ENCODE results near the gene ADISSP. TPM values are rescaled to one million over a fixed set of nuclear protein-coding genes. Genes with fewer than 3 reads are reported as not detected.

The ADISSP gene
- total RNA-seq, 1 experiment from 2014 or later, result 27.3 TPM

GRCh38 chr20:3751305-3751674, 16.3 kb downstream of the ADISSP start:
- TF ChIP-seq CTCF (IDR thresholded peaks at IDR 0.05; ENCODE audit: unreplicated experiment), result no peak
- no peak overlapping the region for H3K4me3 Mint-ChIP-seq (ENCODE audit: low read depth, unreplicated experiment)
- DNase-seq, result no peak
- intact Hi-C loops (cut with micrococcal nuclease; ENCODE audit: unreplicated experiment), result no loop called here
- H3K9me3 Mint-ChIP-seq (ENCODE audit: low read depth, unreplicated experiment), result no peaks in the 10 kb centered on the region
- BruUV-seq (replicated peaks), result no TSS peak
- peaks cover 16% of the 10 kb centered on the region for H3K27me3 Mint-ChIP-seq (ENCODE audit: unreplicated experiment)
- CTCF ChIA-PET, result interaction anchor here (0.8 to 0.9 kb wide), 2 partner anchors 14 to 16 kb away, joined by 4 read pairs; partner anchors contain the start of gene ADISSP
- peaks cover 10% of the 10 kb centered on the region for H3K4me1 Mint-ChIP-seq (ENCODE audit: low read depth, unreplicated experiment)
- H3K27ac Mint-ChIP-seq (ENCODE audit: unreplicated experiment), result no peak overlapping the region
- peaks cover 14% of the 10 kb centered on the region for H3K36me3 Mint-ChIP-seq (ENCODE audit: insufficient read depth, unreplicated experiment)

GRCh38 chr20:3749689-3750531, 17.6 kb downstream of the ADISSP start:
- Mint-ChIP-seq H3K9me3 (ENCODE audit: low read depth, unreplicated experiment) (no peaks in the 10 kb centered on the region), H3K27me3 (ENCODE audit: unreplicated experiment) (peaks cover 30% of the 10 kb centered on the region), H3K4me3 (ENCODE audit: low read depth, unreplicated experiment) (no peak overlapping the region), H3K27ac (ENCODE audit: unreplicated experiment) (no peak overlapping the region), H3K36me3 (ENCODE audit: insufficient read depth, unreplicated experiment) (peaks cover 14% of the 10 kb centered on the region), H3K4me1 (ENCODE audit: low read depth, unreplicated experiment) (peaks cover 12% of the 10 kb centered on the region)
- intact Hi-C loops (cut with micrococcal nuclease; ENCODE audit: unreplicated experiment), result no loop called here
- DNase-seq, result peak; percentile 29
- CTCF ChIA-PET, result no interaction called here
- peak; percentile 67 for TF ChIP-seq CTCF (IDR thresholded peaks at IDR 0.05; ENCODE audit: unreplicated experiment)
- BruUV-seq (replicated peaks), result no TSS peak

- H3K27ac Mint-ChIP-seq (ENCODE audit: unreplicated experiment), result no peak overlapping the region
- H3K4me3 Mint-ChIP-seq (ENCODE audit: low read depth, unreplicated experiment), result no peak overlapping the region
- BruUV-seq (replicated peaks), result no TSS peak
- intact Hi-C loops (cut with micrococcal nuclease; ENCODE audit: unreplicated experiment), result no loop called here
- no peak for DNase-seq
- TF ChIP-seq CTCF (IDR thresholded peaks at IDR 0.05; ENCODE audit: unreplicated experiment), result no peak
- H3K36me3 Mint-ChIP-seq (ENCODE audit: insufficient read depth, unreplicated experiment), result peaks cover 14% of the 10 kb centered on the region
- H3K9me3 Mint-ChIP-seq (ENCODE audit: low read depth, unreplicated experiment), result peaks cover 3% of the 10 kb centered on the region
- CTCF ChIA-PET, result no interaction called here
- H3K4me1 Mint-ChIP-seq (ENCODE audit: low read depth, unreplicated experiment), result peaks cover 19% of the 10 kb centered on the region
- H3K27me3 Mint-ChIP-seq (ENCODE audit: unreplicated experiment), result peaks cover 37% of the 10 kb centered on the region
Measured at GRCh38 chr20:3749087-3749688, 18.4 kb downstream of the ADISSP start.

GRCh38 chr20:3748073-3748472, 19.5 kb downstream of the ADISSP start:
- no peak for TF ChIP-seq CTCF (IDR thresholded peaks at IDR 0.05; ENCODE audit: unreplicated experiment)
- intact Hi-C loops (cut with micrococcal nuclease; ENCODE audit: unreplicated experiment), result no loop called here

More at GRCh38 chr20:3748073-3748472, 19.5 kb downstream of the ADISSP start:
- Mint-ChIP-seq H3K27me3 (ENCODE audit: unreplicated experiment) (peaks cover 42% of the 10 kb centered on the region), H3K9me3 (ENCODE audit: low read depth, unreplicated experiment) (peaks cover 3% of the 10 kb centered on the region), H3K4me1 (ENCODE audit: low read depth, unreplicated experiment) (peaks cover 20% of the 10 kb centered on the region), H3K27ac (ENCODE audit: unreplicated experiment) (no peak overlapping the region), H3K4me3 (ENCODE audit: low read depth, unreplicated experiment) (no peak overlapping the region), H3K36me3 (ENCODE audit: insufficient read depth, unreplicated experiment) (peaks cover 9% of the 10 kb centered on the region)
- BruUV-seq (replicated peaks), result no TSS peak
- DNase-seq, result no peak
- CTCF ChIA-PET, result interaction anchor here (0.6 to 1.0 kb wide), 2 partner anchors 12 to 338 kb away, joined by 3 read pairs; no protein-coding TSS in a partner anchor

All from Calu3 (cell line).